Caco-2 (cell line): Measurements from ENCODE around the gene CAMKK2. TPM values are rescaled to one million over a fixed set of nuclear protein-coding genes. Genes with fewer than 3 reads are reported as not detected.
A peak's percentile ranks its signal among the peaks of the same experiment; 100 is the strongest.
"Not testable (repeated sequence)": the region's sequence is repeated elsewhere in the genome, so short reads cannot be mapped to it uniquely, and the experiment has no call there.

Experiments used
- BruUV-seq: library from RNA; stranded (reverse); fragments of 400-500 nt; replicated peaks from 2 replicates; lab custom pipeline; 2021; lab: Mats Ljungman, UMichigan
- CTCF ChIA-PET: fragments of 300-600 bp; sonication (Branson Sonifier 250); formaldehyde crosslinking; loops from one replicate; lab custom pipeline; 2022; ENCODE audit warnings: antibody characterized with exemption; lab: Charles Lee
- POLR2A ChIA-PET: fragments of 300-600 bp; sonication (Branson Sonifier 250); formaldehyde crosslinking; loops from one replicate; lab custom pipeline; 2022; ENCODE audit warnings: antibody characterized with exemption; lab: Charles Lee
- DNase-seq, 2 experiments: peaks; one replicate each; pipeline versions ENCODE4 v3.0.0 to v3.0.0-alpha.2; 2020 to 2022
- H3K27me3 ChIP-seq: replicated peaks from 2 replicates; pipeline ENCODE4 v1.6.0; 2011; ENCODE audit warnings: low read length; ENCODE audit not compliant: control insufficient read depth, insufficient read depth
- H3K36me3 ChIP-seq: 2 replicates; pipeline ENCODE4 v1.5.1; 2011; ENCODE audit warnings: low read length; ENCODE audit not compliant: control insufficient read depth, insufficient read depth
- H3K4me1 ChIP-seq: fragments of 250-450 bp; sonication (Bioruptor Pico); 2 replicates; pipeline ENCODE4 v1.5.1; 2020; ENCODE audit warnings: mild to moderate bottlenecking
- H3K4me3 ChIP-seq: 2 replicates; pipeline ENCODE4 v1.5.1; 2011; ENCODE audit warnings: low read depth, mild to moderate bottlenecking, control low read depth, low read length
- H3K9me3 ChIP-seq: fragments of 250-450 bp; sonication (Bioruptor Pico); 2 replicates; pipeline ENCODE4 v1.5.1; 2020; ENCODE audit warnings: mild to moderate bottlenecking, moderate library complexity
- H3K27ac Mint-ChIP-seq: one replicate; pipeline ENCODE4 v1.8.0; 2022; ENCODE audit warnings: mixed read lengths; ENCODE audit not compliant: unreplicated experiment
- H3K27me3 Mint-ChIP-seq: one replicate; pipeline ENCODE4 v1.8.0; 2022; ENCODE audit warnings: mixed read lengths; ENCODE audit not compliant: insufficient read depth, unreplicated experiment
- H3K36me3 Mint-ChIP-seq: one replicate; pipeline ENCODE4 v1.8.0; 2022; ENCODE audit warnings: mild to moderate bottlenecking, mixed read lengths; ENCODE audit not compliant: insufficient read depth, unreplicated experiment
- H3K4me1 Mint-ChIP-seq: one replicate; pipeline ENCODE4 v1.8.0; 2022; ENCODE audit warnings: low read depth, mixed read lengths; ENCODE audit not compliant: unreplicated experiment
- H3K4me3 Mint-ChIP-seq: one replicate; pipeline ENCODE4 v1.8.0; 2022; ENCODE audit warnings: mild to moderate bottlenecking, moderate library complexity, mixed read lengths; ENCODE audit not compliant: unreplicated experiment
- H3K9me3 Mint-ChIP-seq: one replicate; pipeline ENCODE4 v1.8.0; 2022; ENCODE audit warnings: mixed read lengths; ENCODE audit not compliant: unreplicated experiment
- intact Hi-C: fragments of 100-400 bp; cut with micrococcal nuclease; formaldehyde crosslinking; loops from one replicate; pipeline ENCODE4 v1.10.0; 2022; ENCODE audit not compliant: unreplicated experiment
- total RNA-seq: library from RNA; stranded (reverse); gene quantifications from 2 replicates; pipeline ENCODE4 v1.2.3, GENCODE V29; 2022
- TF ChIP-seq, protein P1 (sequence below), 2 experiments: fragments of 200-600 bp in 1 of 2; IDR thresholded peaks; 1 replicate in 1 of 2; 2 replicates in 1 of 2; pipeline versions ENCODE4 v1.5.1 to v1.8.0; 2011 to 2022; ENCODE audit warnings: antibody characterized with exemption in 1 of 2, control low read depth in 1 of 2, inconsistent platforms in 1 of 2, low read depth in 1 of 2, low read length in 1 of 2, mild to moderate bottlenecking in 1 of 2, moderate library complexity in 1 of 2; ENCODE audit not compliant: insufficient read depth in 1 of 2, severe bottlenecking in 1 of 2, unreplicated experiment in 1 of 2

CAMKK2 gene
- total RNA-seq, 1 experiment from 2014 or later: 31.0 TPM

DNA sequence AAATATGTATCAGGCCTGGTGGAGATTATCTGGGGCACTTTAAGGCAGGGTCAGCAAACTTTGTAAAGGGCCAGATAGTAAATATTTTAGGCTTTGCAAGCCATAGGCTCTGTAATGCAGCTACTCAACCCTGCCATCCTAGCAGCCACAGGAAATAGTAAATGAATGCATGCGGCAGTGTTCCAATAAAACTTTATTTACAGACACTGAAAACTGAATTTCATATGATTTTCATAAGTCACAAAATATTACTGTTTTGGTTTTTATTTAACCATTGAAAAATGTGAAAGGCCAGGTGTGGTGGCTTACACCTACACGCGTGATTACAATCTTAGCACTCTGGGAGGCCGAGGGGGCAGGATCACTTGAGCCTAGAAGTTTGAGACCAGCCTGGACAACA, 3.2 kb upstream of the CAMKK2 start:
- ChIA-PET CTCF (no interaction called here), POLR2A (interaction anchor here (0.6 kb wide), 1 partner anchor 408 kb away, joined by 13 read pairs; no protein-coding TSS in a partner anchor)
- Mint-ChIP-seq H3K36me3 (no peaks in the 10 kb centered on the region), H3K9me3 (no peaks in the 10 kb centered on the region), H3K4me3 (no peak overlapping the region), H3K27me3 (no peaks in the 10 kb centered on the region), H3K4me1 (no peaks in the 10 kb centered on the region), H3K27ac (no peak overlapping the region)
- TF ChIP-seq, protein P1, sequence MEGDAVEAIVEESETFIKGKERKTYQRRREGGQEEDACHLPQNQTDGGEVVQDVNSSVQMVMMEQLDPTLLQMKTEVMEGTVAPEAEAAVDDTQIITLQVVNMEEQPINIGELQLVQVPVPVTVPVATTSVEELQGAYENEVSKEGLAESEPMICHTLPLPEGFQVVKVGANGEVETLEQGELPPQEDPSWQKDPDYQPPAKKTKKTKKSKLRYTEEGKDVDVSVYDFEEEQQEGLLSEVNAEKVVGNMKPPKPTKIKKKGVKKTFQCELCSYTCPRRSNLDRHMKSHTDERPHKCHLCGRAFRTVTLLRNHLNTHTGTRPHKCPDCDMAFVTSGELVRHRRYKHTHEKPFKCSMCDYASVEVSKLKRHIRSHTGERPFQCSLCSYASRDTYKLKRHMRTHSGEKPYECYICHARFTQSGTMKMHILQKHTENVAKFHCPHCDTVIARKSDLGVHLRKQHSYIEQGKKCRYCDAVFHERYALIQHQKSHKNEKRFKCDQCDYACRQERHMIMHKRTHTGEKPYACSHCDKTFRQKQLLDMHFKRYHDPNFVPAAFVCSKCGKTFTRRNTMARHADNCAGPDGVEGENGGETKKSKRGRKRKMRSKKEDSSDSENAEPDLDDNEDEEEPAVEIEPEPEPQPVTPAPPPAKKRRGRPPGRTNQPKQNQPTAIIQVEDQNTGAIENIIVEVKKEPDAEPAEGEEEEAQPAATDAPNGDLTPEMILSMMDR (IDR thresholded peaks at IDR 0.05; ENCODE audit: insufficient read depth in 1 of 2, low read depth in 1 of 2, low read length in 1 of 2, severe bottlenecking in 1 of 2, unreplicated experiment in 1 of 2): no peak
- Histone ChIP-seq H3K36me3 (no peaks in the 10 kb centered on the region), H3K9me3 (no peaks in the 10 kb centered on the region), H3K27me3 (no peaks in the 10 kb centered on the region), H3K4me3 (no peak overlapping the region), H3K4me1 (no peaks in the 10 kb centered on the region)
- no peak for DNase-seq
- intact Hi-C loops: no loop called here
- no TSS peak for BruUV-seq

DNA sequence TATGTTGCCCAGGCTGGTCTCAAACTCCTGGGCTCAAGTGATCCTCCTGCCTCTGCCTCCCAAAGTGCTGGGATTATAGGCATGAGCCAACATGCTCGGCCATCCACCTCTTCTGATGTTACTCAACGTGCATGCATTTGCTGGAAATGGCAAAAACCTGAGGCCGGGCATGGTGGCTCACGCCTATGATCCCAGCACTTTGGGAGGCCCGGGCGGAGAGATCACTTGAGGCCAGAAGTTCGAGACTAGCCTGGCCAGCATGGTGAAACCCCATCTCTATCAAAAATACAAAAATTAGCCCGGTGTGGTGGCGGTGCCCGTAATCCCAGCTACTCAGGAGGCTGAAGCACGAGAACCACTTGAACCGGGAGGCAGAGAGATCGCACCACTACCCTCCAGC, 1.9 kb upstream of the CAMKK2 start:
- POLR2A ChIA-PET, H3K36me3 ChIP-seq, BruUV-seq, H3K9me3 ChIP-seq, H3K27me3 ChIP-seq, H3K27me3 Mint-ChIP-seq, H3K4me1 ChIP-seq, H3K4me3 ChIP-seq, CTCF ChIA-PET, DNase-seq, intact Hi-C loops, H3K36me3 Mint-ChIP-seq, H3K9me3 Mint-ChIP-seq, H3K4me1 Mint-ChIP-seq: not testable (repeated sequence)
- Mint-ChIP-seq H3K4me3 (peak overlapping the region; percentile 79), H3K27ac (peak overlapping the region; percentile 71)

DNA sequence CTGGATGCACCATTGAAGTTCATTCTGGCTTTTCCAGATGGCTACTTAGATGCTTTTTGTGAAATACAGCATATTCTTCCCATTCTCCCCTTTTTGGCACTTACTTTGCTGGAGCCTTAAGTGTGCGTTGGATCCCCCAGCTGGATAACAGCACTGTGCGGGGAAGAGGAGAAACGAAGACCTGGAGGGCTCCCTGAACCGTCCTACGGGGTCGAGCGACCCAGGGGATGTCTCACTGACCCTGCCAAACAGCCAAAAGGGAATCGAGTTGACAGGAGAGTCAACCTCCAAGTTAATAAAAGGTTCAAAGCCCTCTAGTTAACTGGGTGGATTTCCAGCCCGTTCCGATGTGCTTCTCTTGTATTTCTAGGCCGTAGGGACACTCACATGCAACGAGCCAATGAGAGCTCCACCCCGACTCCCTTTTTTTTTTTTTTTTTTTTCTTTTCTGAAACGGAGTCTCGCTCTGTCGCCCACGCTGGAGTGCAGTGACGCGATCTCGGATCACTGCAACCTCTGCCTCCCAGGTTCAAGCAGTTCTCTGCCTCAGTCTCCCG, 1.0 kb upstream of the CAMKK2 start:
- ChIA-PET POLR2A (interaction anchor here (0.6 to 0.7 kb wide), 9 partner anchors 9 to 1227 kb away, joined by 3 to 9 read pairs (median 4); no protein-coding TSS in a partner anchor), CTCF (interaction anchor here (0.6 kb wide), 3 partner anchors 35 to 282 kb away, joined by 4 to 6 read pairs (median 6); no protein-coding TSS in a partner anchor)
- DNase-seq: peak in 1 of 2 experiments; percentile 36
- Mint-ChIP-seq H3K4me1 (no peaks in the 10 kb centered on the region), H3K27me3 (no peaks in the 10 kb centered on the region), H3K36me3 (no peaks in the 10 kb centered on the region), H3K4me3 (peak overlapping the region; percentile 79), H3K9me3 (no peaks in the 10 kb centered on the region), H3K27ac (peak overlapping the region; percentile 71)
- Histone ChIP-seq H3K27me3 (no peaks in the 10 kb centered on the region), H3K4me3 (peak overlapping the region; percentile 82), H3K4me1 (no peaks in the 10 kb centered on the region), H3K36me3 (no peaks in the 10 kb centered on the region), H3K9me3 (no peaks in the 10 kb centered on the region)
- no TSS peak for BruUV-seq
- intact Hi-C loops: loop anchor here (2.0 kb wide), 1 partner anchor 71 kb away; no protein-coding TSS in a partner anchor
- TF ChIP-seq, protein P1 (IDR thresholded peaks at IDR 0.05; ENCODE audit: insufficient read depth in 1 of 2, low read depth in 1 of 2, low read length in 1 of 2, severe bottlenecking in 1 of 2, unreplicated experiment in 1 of 2): no peak
